ENCODE measurements around the gene TPM1.
"Not testable (repeated sequence)": the region's sequence is repeated elsewhere in the genome, so short reads cannot be mapped to it uniquely, and the experiment has no call there.

Gene TPM1

DNA sequence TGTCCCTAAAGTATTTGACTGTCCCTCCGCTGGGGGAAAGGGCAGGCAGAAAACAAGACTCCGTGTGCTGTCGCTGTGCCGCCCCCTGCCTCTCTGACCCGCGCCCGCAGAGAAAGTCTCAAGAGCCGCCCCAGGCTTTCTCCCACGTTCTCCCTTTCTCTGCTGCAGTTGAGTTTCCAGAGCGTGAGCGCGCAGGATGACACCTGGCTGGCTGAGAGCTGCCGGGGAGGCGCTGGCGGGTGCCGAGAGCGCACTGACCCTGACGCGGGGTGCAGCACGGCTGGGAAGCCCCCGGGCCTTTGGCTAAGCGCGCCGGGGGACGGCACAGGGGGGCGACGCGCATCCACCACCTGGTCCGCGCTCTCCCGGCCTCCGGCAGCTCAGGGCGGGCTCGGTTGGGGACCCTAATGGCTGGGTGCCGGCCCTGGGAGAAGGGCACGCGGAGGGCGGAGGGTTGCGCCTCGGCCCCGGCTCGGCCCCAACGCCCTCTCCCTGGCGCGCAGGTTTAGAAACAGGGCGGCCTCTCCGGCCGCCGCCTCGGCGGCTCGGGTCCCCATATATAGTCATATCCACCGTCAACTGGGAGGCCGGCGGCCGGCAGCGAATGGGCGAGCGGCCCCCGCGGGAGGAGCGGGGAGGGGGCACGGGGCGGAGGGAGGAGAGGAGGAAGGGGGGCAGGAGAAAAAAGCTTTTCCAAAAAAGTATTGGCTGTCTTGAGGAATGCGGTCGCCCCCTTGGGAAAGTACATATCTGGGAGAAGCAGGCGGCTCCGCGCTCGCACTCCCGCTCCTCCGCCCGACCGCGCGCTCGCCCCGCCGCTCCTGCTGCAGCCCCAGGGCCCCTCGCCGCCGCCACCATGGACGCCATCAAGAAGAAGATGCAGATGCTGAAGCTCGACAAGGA lies at the start of gene TPM1:
Gene TPM1, plus strand, starts transcription at position 774 of the 903 bp plus-strand sequence. Its CDS starts 83 bp downstream, at position 857.
- DNase-seq, result peak; percentile 85

DNA sequence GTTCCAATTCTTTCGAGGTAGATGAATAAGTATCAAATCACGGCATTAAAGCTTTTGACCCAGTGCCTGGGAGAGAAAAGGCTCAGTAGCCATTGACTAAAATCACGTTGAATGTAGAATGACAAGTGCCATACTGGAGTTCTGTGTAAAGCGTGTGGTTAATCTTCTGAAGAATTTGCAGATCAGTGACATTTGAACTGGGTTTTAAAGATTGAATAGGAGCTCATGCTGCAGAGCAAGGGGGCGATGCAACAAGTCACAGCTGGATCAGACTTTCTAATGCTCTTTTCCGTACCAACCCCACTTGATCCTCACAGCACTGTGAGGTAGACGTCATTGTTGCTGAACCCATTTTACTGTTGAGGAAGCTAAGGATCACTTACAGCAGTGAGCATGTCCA lies 49.5 kb upstream of the TPM1 start:
- DNase-seq, result no peak

GRCh38 chr15:62993632-62994031 lies 48.9 kb upstream of the TPM1 start:
- not testable (repeated sequence) for DNase-seq

GRCh38 chr15:62994439-62994838 lies 48.1 kb upstream of the TPM1 start:
- no peak for DNase-seq

DNA sequence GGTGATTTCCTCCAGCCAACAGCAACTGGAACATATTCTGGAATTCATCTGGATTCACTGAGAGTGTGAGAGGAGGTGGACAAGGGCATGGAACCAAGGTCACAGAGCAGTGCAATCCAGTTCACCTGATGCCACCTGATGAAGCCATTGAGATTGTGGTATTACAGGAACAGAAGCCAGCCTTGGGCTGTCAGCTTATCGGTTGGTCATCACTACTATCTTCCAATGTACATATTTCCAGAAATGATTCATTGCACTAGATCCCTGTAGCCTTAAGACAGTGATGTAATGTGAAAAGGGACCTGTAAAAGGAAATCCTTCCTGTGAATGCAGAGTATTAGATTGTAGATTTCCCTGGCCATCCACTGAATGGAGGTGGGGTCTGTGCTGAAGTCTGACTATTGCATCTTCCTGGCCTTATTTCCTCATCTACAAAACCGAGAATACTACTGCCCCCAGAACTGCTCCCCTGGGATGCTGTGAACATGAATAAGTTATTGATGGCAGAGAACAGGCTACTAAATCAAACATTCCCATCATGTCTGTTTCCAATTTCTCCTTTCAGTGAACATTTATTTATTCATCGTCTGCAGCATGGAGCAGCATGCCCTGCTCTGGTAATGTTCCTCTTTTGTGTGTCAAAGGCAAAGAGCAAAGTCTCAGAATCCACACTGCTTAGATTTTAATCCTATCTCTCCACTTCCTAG lies 47.4 kb upstream of the TPM1 start:
- no peak for DNase-seq

- no peak for DNase-seq
These were observed 45.1 kb upstream of the TPM1 start for GRCh38 chr15:62997441-62997840.

GRCh38 chr15:62998262-62998890 lies 44.2 kb upstream of the TPM1 start:
- DNase-seq, result no peak

- DNase-seq, result no peak
These were observed 43.4 kb upstream of the TPM1 start for GRCh38 chr15:62999178-62999577.

- DNase-seq, result no peak
These were observed 42.5 kb upstream of the TPM1 start for GRCh38 chr15:62999923-63000561.

DNA sequence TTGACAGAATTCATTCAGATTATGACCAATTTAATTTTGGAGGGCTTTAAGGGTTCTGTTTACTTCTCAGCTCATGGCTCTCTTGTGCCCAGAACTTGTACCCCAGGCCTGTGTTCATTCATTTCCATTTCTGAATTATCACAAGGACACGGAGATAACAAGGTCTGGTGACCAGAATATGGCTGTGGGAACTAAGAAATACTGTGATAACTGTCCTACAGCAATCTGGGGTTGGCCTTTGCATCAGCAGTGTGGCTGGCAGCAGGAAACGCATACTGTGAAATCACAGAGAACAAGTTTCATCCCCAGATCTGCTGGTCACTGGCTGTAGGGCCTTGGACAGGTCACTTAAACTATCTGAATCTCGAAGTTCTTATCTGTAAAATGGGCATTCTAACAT lies 41.8 kb upstream of the TPM1 start:
- no peak for DNase-seq

- DNase-seq, result no peak
These were observed 38.3 kb upstream of the TPM1 start for GRCh38 chr15:63004211-63004610.

DNA sequence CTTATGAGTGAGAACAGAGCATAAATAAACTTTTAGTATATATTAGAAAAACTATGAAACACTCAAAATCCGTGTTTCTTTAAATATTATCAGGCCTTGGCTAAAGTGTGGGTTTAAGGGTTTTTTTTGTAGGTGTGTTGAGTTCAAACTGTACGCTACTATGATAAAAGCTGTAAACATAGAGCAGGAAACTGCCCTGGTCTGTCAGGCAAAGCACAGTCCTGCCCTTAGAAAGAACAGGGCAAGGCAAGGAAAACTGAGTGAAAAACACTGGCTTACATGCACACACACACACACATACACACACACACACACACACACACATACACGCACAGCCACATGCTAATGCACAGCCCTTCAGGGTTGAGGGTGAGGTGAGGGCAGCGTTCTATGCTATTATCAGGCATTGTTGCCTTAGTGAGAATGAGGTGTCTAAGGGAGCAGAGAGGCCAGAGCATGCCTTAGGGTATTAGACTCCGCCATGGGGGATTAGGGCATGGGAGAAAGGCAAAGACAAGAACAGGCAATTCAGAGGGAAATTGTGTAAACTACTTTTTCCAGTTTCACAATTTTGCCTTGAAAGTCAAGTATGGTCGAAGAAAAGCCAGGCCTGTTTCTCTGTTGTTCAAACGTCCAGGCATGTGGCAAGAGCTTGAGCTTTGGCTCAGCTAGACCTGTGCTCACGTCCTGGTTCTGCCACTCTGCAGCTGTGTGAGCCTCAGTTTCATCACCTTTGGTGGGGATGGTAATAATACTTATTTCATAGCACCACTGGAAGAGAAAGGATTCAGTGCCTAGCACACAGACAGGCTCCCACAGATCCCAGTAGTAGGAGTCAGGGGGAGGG lies 36.3 kb upstream of the TPM1 start:
- DNase-seq, result no peak

DNA sequence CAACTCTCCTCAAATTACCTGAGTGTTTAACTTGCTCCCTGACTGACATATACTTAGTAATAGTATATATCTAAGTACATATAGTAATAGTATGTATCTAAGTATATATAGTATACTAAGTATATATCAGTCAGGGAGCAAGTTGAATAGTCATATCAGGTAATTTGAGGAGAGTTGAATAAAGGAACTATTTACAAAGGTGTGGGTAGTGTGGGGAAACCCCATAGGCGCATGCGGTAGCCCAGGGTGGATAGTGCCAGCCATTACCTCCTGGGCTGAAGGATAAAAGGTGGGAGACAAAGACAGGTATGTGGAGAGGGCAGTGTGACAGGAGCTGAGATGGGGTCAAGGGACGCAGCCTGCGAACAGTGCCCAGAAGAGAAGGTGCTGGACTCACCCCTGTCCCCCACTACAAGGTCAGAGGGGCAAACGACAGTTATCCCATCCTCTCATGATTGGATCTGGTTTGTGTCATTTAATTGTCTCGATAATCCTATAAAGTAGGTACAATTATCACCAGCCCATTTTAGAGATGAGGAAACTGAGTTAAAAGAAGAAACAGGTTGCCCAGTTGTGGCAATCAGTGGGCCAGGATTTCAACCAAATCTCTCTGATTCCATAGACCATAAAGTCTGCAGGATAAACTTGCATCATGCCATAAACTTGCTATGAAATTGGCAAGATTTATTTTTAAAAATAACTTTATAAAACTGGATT lies 34.1 kb upstream of the TPM1 start:
- DNase-seq, result no peak

- DNase-seq, result no peak
These were observed 32.2 kb upstream of the TPM1 start for GRCh38 chr15:63010386-63010785.

- no peak for DNase-seq
These were observed 31.4 kb upstream of the TPM1 start for GRCh38 chr15:63010920-63011693.

DNA sequence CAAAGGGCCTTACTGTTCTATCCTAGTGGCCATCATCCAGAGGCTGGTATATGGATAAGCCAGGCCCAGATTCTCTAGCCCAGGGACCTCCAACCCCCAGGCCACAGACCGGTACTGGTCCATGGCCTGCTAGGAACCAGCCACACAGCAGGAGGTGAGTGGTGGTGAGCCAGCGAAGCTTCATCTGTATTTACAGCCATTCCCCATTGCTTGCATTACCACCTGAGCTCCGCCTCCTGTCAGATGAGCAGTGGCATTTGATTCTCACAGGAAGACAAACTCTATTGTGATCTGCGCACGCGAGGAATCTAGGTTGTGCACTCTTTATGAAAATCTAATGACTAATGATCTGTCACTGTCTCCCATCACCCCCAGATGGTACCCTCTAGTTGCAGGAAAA lies 30.1 kb upstream of the TPM1 start:
- no peak for DNase-seq

GRCh38 chr15:63013052-63013808 lies 29.3 kb upstream of the TPM1 start:
- peak; percentile 72 for DNase-seq

GRCh38 chr15:63014578-63014977 lies 28.0 kb upstream of the TPM1 start:
- no peak for DNase-seq

DNA sequence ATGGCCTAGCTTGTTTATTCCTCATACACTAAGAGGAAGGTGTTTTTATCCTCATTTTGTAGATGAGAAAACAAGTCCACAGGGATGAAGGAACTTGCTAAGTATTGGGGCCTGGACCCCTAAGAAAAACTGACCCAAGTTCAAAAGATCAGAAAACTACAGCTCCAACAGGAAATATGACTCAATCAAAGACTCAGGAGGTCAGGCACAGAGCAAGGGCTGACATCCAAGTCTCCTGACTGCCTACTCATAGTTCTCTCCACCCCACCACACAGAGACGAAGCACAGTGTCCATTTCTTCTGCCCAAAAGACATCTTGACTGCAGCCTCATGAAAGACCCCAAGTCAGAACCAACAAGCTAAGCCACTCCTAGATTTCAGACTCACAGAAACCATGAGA lies 26.9 kb upstream of the TPM1 start:
- DNase-seq, result no peak

- DNase-seq, result no peak
These were observed 26.3 kb upstream of the TPM1 start for GRCh38 chr15:63016234-63016633.

All from right forelimb (tissue), 1 donor.